HG03095 (cell line): ENCODE measurements around the gene TOMM70.

Source experiments
- ATAC-seq: cut with Tn5 transposase; IDR thresholded peaks from one replicate; pipeline ENCODE4 v1.9.1; 2021; ENCODE audit warnings: moderate library complexity; ENCODE audit not compliant: unreplicated experiment

TOMM70 gene

GRCh38 chr3:100412912-100413590, 12.2 kb upstream of the TOMM70 start:
- ATAC-seq = no peak

- ATAC-seq = no peak
These were observed 10.4 kb upstream of the TOMM70 start for GRCh38 chr3:100411091-100411982.

GRCh38 chr3:100407977-100408532, 7.2 kb upstream of the TOMM70 start:
- no peak for ATAC-seq

- ATAC-seq = no peak
These were observed 6.3 kb upstream of the TOMM70 start for GRCh38 chr3:100407164-100407563.

GRCh38 chr3:100404250-100404548, 3.3 kb upstream of the TOMM70 start:
- no peak for ATAC-seq

- no peak for ATAC-seq
These were observed 2.7 kb upstream of the TOMM70 start for GRCh38 chr3:100403362-100404249.

- no peak for ATAC-seq
These were observed 2.0 kb upstream of the TOMM70 start for GRCh38 chr3:100402891-100403290.

GRCh38 chr3:100402256-100402655, 1.4 kb upstream of the TOMM70 start:
- no peak for ATAC-seq

- peak; percentile 9 for ATAC-seq
These were observed 769 bp upstream of the TOMM70 start for GRCh38 chr3:100401674-100402041.

- ATAC-seq = peak; percentile 4
These were observed 490 bp downstream of the TOMM70 start for GRCh38 chr3:100400419-100400779.

- no peak for ATAC-seq
These were observed 1.4 kb downstream of the TOMM70 start for GRCh38 chr3:100399341-100400071.

- no peak for ATAC-seq
These were observed 3.9 kb downstream of the TOMM70 start for GRCh38 chr3:100396967-100397366.

- no peak for ATAC-seq
These were observed 5.0 kb downstream of the TOMM70 start for GRCh38 chr3:100395679-100396431.

- ATAC-seq = no peak
These were observed 11.9 kb downstream of the TOMM70 start for GRCh38 chr3:100389025-100389424.

- ATAC-seq = no peak
These were observed 14.3 kb downstream of the TOMM70 start for GRCh38 chr3:100386437-100387074.

- no peak for ATAC-seq
These were observed 16.0 kb downstream of the TOMM70 start for GRCh38 chr3:100384733-100385525.

- no peak for ATAC-seq
These were observed 24.6 kb downstream of the TOMM70 start for GRCh38 chr3:100376301-100376700.

GRCh38 chr3:100374521-100374920, 26.4 kb downstream of the TOMM70 start:
- no peak for ATAC-seq

- ATAC-seq = no peak
These were observed 30.1 kb downstream of the TOMM70 start for GRCh38 chr3:100370756-100371155.
